ENCODE measurements around the gene SPRY2. TPM values are rescaled to one million over a fixed set of nuclear protein-coding genes. Genes with fewer than 3 reads are reported as not detected.

The SPRY2 gene
- total RNA-seq, 4 donors from 2014 or later = 44.3 to 46.1 (median 44.7) TPM

DNA sequence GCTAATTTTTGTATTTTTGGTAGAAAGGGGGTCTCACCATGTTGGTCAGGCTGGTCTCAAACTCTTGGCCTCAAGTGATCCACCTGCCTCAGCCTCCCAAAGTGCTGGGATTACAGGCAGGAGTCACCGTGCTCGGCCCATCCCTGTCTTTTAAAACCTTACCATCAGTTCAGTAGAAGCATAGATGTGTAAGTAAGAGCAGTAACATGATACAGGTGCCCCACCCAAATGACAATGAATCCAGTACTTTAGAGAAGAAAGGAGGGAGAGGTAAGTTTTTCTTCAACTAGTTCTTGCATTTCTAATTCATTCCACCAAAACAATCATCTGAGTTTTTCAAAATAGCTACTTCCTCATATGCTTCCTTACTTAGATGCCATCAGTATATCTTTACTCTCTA is 21.9 kb downstream of the SPRY2 start:
- Histone ChIP-seq H3K9me3 (no peaks in the 10 kb centered on the region), H3K27ac (replicated peaks in 1 of 4) (no peak overlapping the region), H3K36me3 (no peaks in the 10 kb centered on the region), H3K4me1 (no peaks in the 10 kb centered on the region), H3K27me3 (no peaks in the 10 kb centered on the region), H3K4me3 (no peak overlapping the region)
- WGBS = 100% methylated on average over 2 of the region's 2 CpGs
- no peak for TF ChIP-seq POLR2AphosphoS5 (IDR thresholded peaks at IDR 0.05)
- TF ChIP-seq, protein P1, sequence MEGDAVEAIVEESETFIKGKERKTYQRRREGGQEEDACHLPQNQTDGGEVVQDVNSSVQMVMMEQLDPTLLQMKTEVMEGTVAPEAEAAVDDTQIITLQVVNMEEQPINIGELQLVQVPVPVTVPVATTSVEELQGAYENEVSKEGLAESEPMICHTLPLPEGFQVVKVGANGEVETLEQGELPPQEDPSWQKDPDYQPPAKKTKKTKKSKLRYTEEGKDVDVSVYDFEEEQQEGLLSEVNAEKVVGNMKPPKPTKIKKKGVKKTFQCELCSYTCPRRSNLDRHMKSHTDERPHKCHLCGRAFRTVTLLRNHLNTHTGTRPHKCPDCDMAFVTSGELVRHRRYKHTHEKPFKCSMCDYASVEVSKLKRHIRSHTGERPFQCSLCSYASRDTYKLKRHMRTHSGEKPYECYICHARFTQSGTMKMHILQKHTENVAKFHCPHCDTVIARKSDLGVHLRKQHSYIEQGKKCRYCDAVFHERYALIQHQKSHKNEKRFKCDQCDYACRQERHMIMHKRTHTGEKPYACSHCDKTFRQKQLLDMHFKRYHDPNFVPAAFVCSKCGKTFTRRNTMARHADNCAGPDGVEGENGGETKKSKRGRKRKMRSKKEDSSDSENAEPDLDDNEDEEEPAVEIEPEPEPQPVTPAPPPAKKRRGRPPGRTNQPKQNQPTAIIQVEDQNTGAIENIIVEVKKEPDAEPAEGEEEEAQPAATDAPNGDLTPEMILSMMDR (IDR thresholded peaks at IDR 0.05) = no peak
- TF ChIP-seq POLR2A (IDR thresholded peaks at IDR 0.05; ENCODE audit: low read depth) = no peak
- TF ChIP-seq EP300 (IDR thresholded peaks at IDR 0.05) = no peak
- intact Hi-C loops (cut with DNase I) = no loop called here
- DNase-seq (ENCODE audit: extremely low spot score) = no peak

DNA sequence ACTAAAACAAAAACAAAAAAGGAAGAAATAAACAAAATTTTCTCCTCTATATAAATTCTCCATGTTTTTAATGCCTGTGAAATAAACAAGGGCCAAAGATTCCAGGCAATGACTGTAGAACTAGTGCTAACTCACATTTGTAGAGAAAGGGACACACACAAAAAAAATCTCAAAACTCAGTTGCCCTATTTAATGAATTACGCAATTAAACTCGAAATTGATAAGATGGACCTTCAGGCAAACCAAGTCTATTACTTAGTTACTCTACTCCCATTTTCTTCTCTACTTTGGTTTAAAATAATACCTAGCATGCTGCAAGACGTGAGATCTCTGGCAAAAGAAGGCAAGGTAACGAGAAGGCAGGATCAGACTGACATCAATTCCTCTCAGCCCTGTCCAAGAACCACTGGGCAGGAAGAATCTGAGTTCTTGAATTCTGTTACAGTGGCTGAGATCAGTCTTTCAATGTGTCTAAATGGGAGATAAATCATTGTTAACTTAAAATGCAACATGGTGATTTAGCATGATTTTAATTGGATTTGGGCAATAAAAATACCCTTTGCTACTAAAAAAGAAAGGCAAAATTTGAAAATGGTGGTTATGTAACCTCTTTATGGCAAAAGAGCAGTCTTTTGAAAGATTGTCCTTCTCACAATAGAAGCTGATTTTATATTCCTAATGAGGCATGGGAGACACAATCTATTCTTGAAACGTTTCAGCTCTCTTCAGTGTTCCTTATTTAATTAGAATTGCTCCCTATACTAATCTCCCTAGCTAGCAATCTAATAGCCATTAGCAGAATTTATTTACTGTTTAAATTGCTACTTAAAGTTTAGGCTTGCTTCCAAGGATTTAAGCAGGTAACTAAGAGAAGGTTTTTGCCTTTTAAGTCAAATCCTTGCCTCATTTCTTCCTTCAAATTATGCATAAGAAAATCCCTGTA is 25.9 kb downstream of the SPRY2 start:
- no peaks in the 10 kb centered on the region for H3K9me3 ChIP-seq
- no peaks in the 10 kb centered on the region for H3K4me1 ChIP-seq
- 88% methylated on average over 5 of the region's 5 CpGs for WGBS
- H3K4me3 ChIP-seq = no peak overlapping the region
- TF ChIP-seq POLR2AphosphoS5 (IDR thresholded peaks at IDR 0.05) (no peak), POLR2A (IDR thresholded peaks at IDR 0.05; ENCODE audit: low read depth) (no peak), EP300 (IDR thresholded peaks at IDR 0.05) (no peak)
- TF ChIP-seq, protein P1 (IDR thresholded peaks at IDR 0.05) = no peak
- H3K36me3 ChIP-seq = no peaks in the 10 kb centered on the region
- H3K27me3 ChIP-seq = no peaks in the 10 kb centered on the region
- intact Hi-C loops (cut with DNase I) = no loop called here
- H3K27ac ChIP-seq (replicated peaks in 1 of 4) = no peak overlapping the region
- no peak for DNase-seq (ENCODE audit: extremely low spot score)

GRCh38 chr13:80313668-80314256 is 27.2 kb downstream of the SPRY2 start:
- no peaks in the 10 kb centered on the region for H3K27me3 ChIP-seq
- no peaks in the 10 kb centered on the region for H3K36me3 ChIP-seq
- H3K9me3 ChIP-seq = no peaks in the 10 kb centered on the region
- TF ChIP-seq POLR2AphosphoS5 (IDR thresholded peaks at IDR 0.05) (no peak), EP300 (IDR thresholded peaks at IDR 0.05) (no peak), POLR2A (IDR thresholded peaks at IDR 0.05; ENCODE audit: low read depth) (no peak)
- TF ChIP-seq, protein P1 (IDR thresholded peaks at IDR 0.05) = no peak
- H3K27ac ChIP-seq (replicated peaks in 1 of 4) = no peak overlapping the region
- intact Hi-C loops (cut with DNase I) = no loop called here
- 95% methylated on average over 1 of the region's 1 CpG for WGBS
- no peak for DNase-seq (ENCODE audit: extremely low spot score)
- H3K4me3 ChIP-seq = no peak overlapping the region
- no peaks in the 10 kb centered on the region for H3K4me1 ChIP-seq

DNA sequence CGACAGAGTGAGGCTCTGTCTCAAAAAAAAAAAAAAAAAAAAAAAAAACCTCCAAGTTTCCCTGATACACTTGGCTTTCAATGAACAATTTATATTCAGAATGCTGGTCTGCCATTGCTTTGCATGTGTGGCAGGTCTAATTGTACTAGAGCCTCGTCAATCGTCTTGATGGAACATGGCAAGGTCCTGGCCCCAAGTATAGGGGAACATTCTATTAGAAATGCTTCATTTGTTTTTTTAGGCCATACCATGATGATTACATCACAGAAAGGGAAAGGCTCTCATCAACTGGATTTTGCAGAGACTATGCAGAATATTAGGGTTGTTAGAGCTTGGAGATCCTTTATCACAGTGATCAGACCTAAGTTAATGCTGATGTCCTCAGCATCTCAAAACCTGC is 28.0 kb downstream of the SPRY2 start:
- WGBS = 92% methylated on average over 3 of the region's 3 CpGs

More for the DNA sequence above, 28.0 kb downstream of the SPRY2 start:
- Histone ChIP-seq H3K27ac (replicated peaks in 1 of 4) (no peak overlapping the region), H3K36me3 (no peaks in the 10 kb centered on the region), H3K27me3 (no peaks in the 10 kb centered on the region), H3K4me1 (no peaks in the 10 kb centered on the region), H3K4me3 (no peak overlapping the region), H3K9me3 (no peaks in the 10 kb centered on the region)
- DNase-seq (ENCODE audit: extremely low spot score) = no peak
- intact Hi-C loops (cut with DNase I) = no loop called here
- TF ChIP-seq, protein P1 (IDR thresholded peaks at IDR 0.05) = no peak
- TF ChIP-seq POLR2A (IDR thresholded peaks at IDR 0.05; ENCODE audit: low read depth) (no peak), EP300 (IDR thresholded peaks at IDR 0.05) (no peak)
